ENCODE measurements around the gene RABEP2. TPM values are rescaled to one million over a fixed set of nuclear protein-coding genes. Genes with fewer than 3 reads are reported as not detected.

The RABEP2 gene
- total and polyA plus RNA-seq, 9 of the 15 experiments (the other 6 are each of a cell fraction or from before 2014, with no cell fraction given), result 0.15 to 13.4 (median 3.5) TPM

- TF ChIP-seq MYBL2 (IDR thresholded peaks at IDR 0.05; ENCODE audit: low read depth) (no peak), MYBL2 (CRISPR knock-in tag; IDR thresholded peaks at IDR 0.05; ENCODE audit: borderline replicate concordance) (no peak), ZHX1 (conservative IDR thresholded peaks at IDR 0.05; ENCODE audit: low read length) (no peak), FOXJ3 (CRISPR knock-in tag; IDR thresholded peaks at IDR 0.05) (no peak), HDAC8 (tag; IDR thresholded peaks at IDR 0.05) (no peak), E2F1 (CRISPR knock-in tag; IDR thresholded peaks at IDR 0.05) (no peak; the same call in 1 of the 2 replicates), ZNF407 (IDR thresholded peaks at IDR 0.05; ENCODE audit: low read depth) (peak; percentile 99), ZNF644 (tag; IDR thresholded peaks at IDR 0.05; ENCODE audit: low read depth) (0 out of 2 replicates have a peak, but pooled peaks have one; percentile 24), TCFL5 (CRISPR knock-in tag; conservative IDR thresholded peaks at IDR 0.05) (0 out of 2 replicates have a peak, but pooled peaks have one; percentile 24), CEBPZ (IDR thresholded peaks at IDR 0.05; ENCODE audit: borderline replicate concordance, low read depth, low read length) (no peak)
Measured at GRCh38 chr16:28974437-28975157, 49.6 kb upstream of the RABEP2 start, which contains the start of gene SPNS1 (continued).
